ENCODE data around the gene LGALSL. TPM values are rescaled to one million over a fixed set of nuclear protein-coding genes. Genes with fewer than 3 reads are reported as not detected.

LGALSL gene
- 1.5 and 2.2 TPM in 2 replicates for total RNA-seq

GRCh38 chr2:64453770-64454385 lies at the start of gene LGALSL:
Gene LGALSL, plus strand, starts transcription at chr2:64454162. Its CDS starts 384 bp downstream, at chr2:64454546.
- Mint-ChIP-seq H3K9me3 (no peaks in the 10 kb centered on the region), H3K36me3 (ENCODE audit: low read depth) (no peaks in the 10 kb centered on the region), H3K27ac (peak within 1 kb of the TSS; percentile 75), H3K4me1 (peaks cover 9% of the 10 kb centered on the region), H3K27me3 (no peaks in the 10 kb centered on the region), H3K4me3 (peak within 1 kb of the TSS; percentile 86)
- no peak for TF ChIP-seq CTCF (IDR thresholded peaks at IDR 0.05)
- POLR2A ChIA-PET = interaction anchor here (0.6 kb wide), 1 partner anchor 205 kb away, joined by 4 read pairs; no protein-coding TSS in a partner anchor
- peak; percentile 57 for DNase-seq
- ATAC-seq (ENCODE audit: low read depth) = peak; percentile 69
- CTCF ChIA-PET = no interaction called here
- intact Hi-C loops (cut with micrococcal nuclease) = loop anchor here (2.0 kb wide), 2 partner anchors 21 to 35 kb away; no protein-coding TSS in a partner anchor

- intact Hi-C loops (cut with micrococcal nuclease) = no loop called here
- H3K9me3 Mint-ChIP-seq = peaks cover 8% of the 10 kb centered on the region
These were observed 49.2 kb upstream of the LGALSL start for GRCh38 chr2:64404743-64405142.

GRCh38 chr2:64405581-64406406 lies 48.2 kb upstream of the LGALSL start:
- Mint-ChIP-seq H3K4me1 (peaks cover 11% of the 10 kb centered on the region), H3K4me3 (no peak overlapping the region), H3K27ac (no peak overlapping the region), H3K27me3 (no peaks in the 10 kb centered on the region), H3K9me3 (peaks cover 8% of the 10 kb centered on the region), H3K36me3 (ENCODE audit: low read depth) (no peaks in the 10 kb centered on the region)
- TF ChIP-seq CTCF (IDR thresholded peaks at IDR 0.05) = no peak
- no peak for DNase-seq
- ChIA-PET CTCF (no interaction called here), POLR2A (no interaction called here)
- ATAC-seq (ENCODE audit: low read depth) = no peak
- intact Hi-C loops (cut with micrococcal nuclease) = no loop called here

More at GRCh38 chr2:64404743-64405142, 49.2 kb upstream of the LGALSL start:
- TF ChIP-seq CTCF (IDR thresholded peaks at IDR 0.05) = no peak
- ChIA-PET POLR2A (no interaction called here), CTCF (no interaction called here)
- no peak overlapping the region for H3K4me3 Mint-ChIP-seq
- peaks cover 3% of the 10 kb centered on the region for H3K27me3 Mint-ChIP-seq
- no peak for ATAC-seq (ENCODE audit: low read depth)
- H3K4me1 Mint-ChIP-seq = peaks cover 11% of the 10 kb centered on the region
- H3K27ac Mint-ChIP-seq = no peak overlapping the region
- H3K36me3 Mint-ChIP-seq (ENCODE audit: low read depth) = no peaks in the 10 kb centered on the region
- DNase-seq = no peak

GRCh38 chr2:64406407-64406774 lies 47.6 kb upstream of the LGALSL start:
- Mint-ChIP-seq H3K27ac (no peak overlapping the region), H3K36me3 (ENCODE audit: low read depth) (no peaks in the 10 kb centered on the region), H3K4me1 (peaks cover 11% of the 10 kb centered on the region), H3K27me3 (no peaks in the 10 kb centered on the region), H3K4me3 (no peak overlapping the region), H3K9me3 (peaks cover 8% of the 10 kb centered on the region)
- DNase-seq (no peak), ATAC-seq (ENCODE audit: low read depth) (no peak)
- TF ChIP-seq CTCF (IDR thresholded peaks at IDR 0.05) = no peak
- intact Hi-C loops (cut with micrococcal nuclease) = no loop called here
- POLR2A ChIA-PET = no interaction called here
- CTCF ChIA-PET = no interaction called here

GRCh38 chr2:64408031-64408430 lies 45.9 kb upstream of the LGALSL start:
- DNase-seq (no peak), ATAC-seq (ENCODE audit: low read depth) (no peak)
- ChIA-PET CTCF (no interaction called here), POLR2A (interaction anchor here (1.1 kb wide), 1 partner anchor 14 kb away, joined by 3 read pairs; no protein-coding TSS in a partner anchor)
- intact Hi-C loops (cut with micrococcal nuclease) = no loop called here
- Mint-ChIP-seq H3K27ac (no peak overlapping the region), H3K36me3 (ENCODE audit: low read depth) (no peaks in the 10 kb centered on the region), H3K9me3 (peaks cover 8% of the 10 kb centered on the region), H3K4me1 (peaks cover 11% of the 10 kb centered on the region), H3K4me3 (no peak overlapping the region), H3K27me3 (no peaks in the 10 kb centered on the region)
- TF ChIP-seq CTCF (IDR thresholded peaks at IDR 0.05) = no peak

Data from activated B cell treated with CpG ODN at 0.5 μM for 24 hours (primary cell).